ENCODE data around the gene CLK4. TPM values are rescaled to one million over a fixed set of nuclear protein-coding genes. Genes with fewer than 3 reads are reported as not detected.

Gene CLK4
- total RNA-seq = 10 to 100 TPM; 22.1 to 67.2 TPM

GRCh38 chr5:178626484-178627258 is at the start of gene CLK4:
TSS of gene CLK4 (minus strand) at chr5:178627050. CDS start at chr5:178623416, 3,634 bp downstream.
- DNase-seq (ENCODE audit: low spot score) (peak; percentile 78), ATAC-seq (ENCODE audit: insufficient number of reproducible peaks, low FRiP score, low read depth) (peak; percentile 91)
- Histone ChIP-seq H3K27me3 (replicated peaks; ENCODE audit: insufficient read depth) (no peaks in the 10 kb centered on the region), H3K4me3 (peak within 1 kb of the TSS; percentile 95), H3K27ac (peak within 1 kb of the TSS; percentile 86 to 90), H3K36me3 (peaks cover 8% of the 10 kb centered on the region), H3K4me1 (ENCODE audit: control insufficient read depth in 1 of 2, low read depth in 2 of 2) (peaks cover 27 to 35% of the 10 kb centered on the region in 2 donors), H3K9me3 (no peaks in the 10 kb centered on the region)
- TF ChIP-seq, protein P1, sequence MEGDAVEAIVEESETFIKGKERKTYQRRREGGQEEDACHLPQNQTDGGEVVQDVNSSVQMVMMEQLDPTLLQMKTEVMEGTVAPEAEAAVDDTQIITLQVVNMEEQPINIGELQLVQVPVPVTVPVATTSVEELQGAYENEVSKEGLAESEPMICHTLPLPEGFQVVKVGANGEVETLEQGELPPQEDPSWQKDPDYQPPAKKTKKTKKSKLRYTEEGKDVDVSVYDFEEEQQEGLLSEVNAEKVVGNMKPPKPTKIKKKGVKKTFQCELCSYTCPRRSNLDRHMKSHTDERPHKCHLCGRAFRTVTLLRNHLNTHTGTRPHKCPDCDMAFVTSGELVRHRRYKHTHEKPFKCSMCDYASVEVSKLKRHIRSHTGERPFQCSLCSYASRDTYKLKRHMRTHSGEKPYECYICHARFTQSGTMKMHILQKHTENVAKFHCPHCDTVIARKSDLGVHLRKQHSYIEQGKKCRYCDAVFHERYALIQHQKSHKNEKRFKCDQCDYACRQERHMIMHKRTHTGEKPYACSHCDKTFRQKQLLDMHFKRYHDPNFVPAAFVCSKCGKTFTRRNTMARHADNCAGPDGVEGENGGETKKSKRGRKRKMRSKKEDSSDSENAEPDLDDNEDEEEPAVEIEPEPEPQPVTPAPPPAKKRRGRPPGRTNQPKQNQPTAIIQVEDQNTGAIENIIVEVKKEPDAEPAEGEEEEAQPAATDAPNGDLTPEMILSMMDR (IDR thresholded peaks at IDR 0.05) = no peak

- DNase-seq (ENCODE audit: low spot score) (no peak), ATAC-seq (ENCODE audit: insufficient number of reproducible peaks, low FRiP score, low read depth) (no peak)
- Histone ChIP-seq H3K27me3 (replicated peaks; ENCODE audit: insufficient read depth) (no peaks in the 10 kb centered on the region), H3K36me3 (no peaks in the 10 kb centered on the region), H3K27ac (no peak overlapping the region), H3K4me1 (ENCODE audit: control insufficient read depth in 1 of 2, low read depth in 2 of 2) (no peaks in the 10 kb centered on the region), H3K4me3 (no peak overlapping the region), H3K9me3 (no peaks in the 10 kb centered on the region)
- TF ChIP-seq, protein P1 (IDR thresholded peaks at IDR 0.05) = no peak
Measured at GRCh38 chr5:178675922-178676321, 49.1 kb upstream of the CLK4 start.

DNA sequence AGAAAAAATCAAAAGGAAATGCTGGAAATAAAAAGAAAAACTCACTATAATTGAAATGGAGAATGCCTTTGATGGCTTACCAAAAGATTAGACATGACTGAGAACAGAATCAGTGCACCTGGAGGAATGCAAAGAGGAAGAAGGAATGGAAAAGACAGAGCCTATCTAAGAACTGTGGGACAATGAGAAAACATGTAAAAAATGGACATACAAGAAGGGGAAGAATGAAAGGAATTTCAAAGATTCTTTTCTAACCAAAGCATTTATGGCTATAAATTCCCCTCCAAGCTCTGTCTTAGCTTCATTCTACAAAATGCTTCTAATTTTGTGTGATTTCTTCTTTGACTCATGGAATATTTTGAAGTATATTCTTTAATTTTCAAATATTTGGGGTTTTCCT is 47.5 kb upstream of the CLK4 start:
- no peaks in the 10 kb centered on the region for H3K27me3 ChIP-seq (replicated peaks; ENCODE audit: insufficient read depth)
- H3K27ac ChIP-seq = no peak overlapping the region
- no peaks in the 10 kb centered on the region for H3K9me3 ChIP-seq
- DNase-seq (ENCODE audit: low spot score) = no peak
- TF ChIP-seq, protein P1 (IDR thresholded peaks at IDR 0.05) = no peak
- H3K4me3 ChIP-seq = no peak overlapping the region
- no peaks in the 10 kb centered on the region for H3K4me1 ChIP-seq (ENCODE audit: control insufficient read depth in 1 of 2, low read depth in 2 of 2)
- no peak for ATAC-seq (ENCODE audit: insufficient number of reproducible peaks, low FRiP score, low read depth)
- no peaks in the 10 kb centered on the region for H3K36me3 ChIP-seq

GRCh38 chr5:178673801-178674295 is 47.0 kb upstream of the CLK4 start:
- Histone ChIP-seq H3K4me3 (no peak overlapping the region), H3K36me3 (no peaks in the 10 kb centered on the region), H3K27me3 (replicated peaks; ENCODE audit: insufficient read depth) (no peaks in the 10 kb centered on the region), H3K27ac (no peak overlapping the region), H3K9me3 (no peaks in the 10 kb centered on the region), H3K4me1 (ENCODE audit: control insufficient read depth in 1 of 2, low read depth in 2 of 2) (no peaks in the 10 kb centered on the region)
- TF ChIP-seq, protein P1 (IDR thresholded peaks at IDR 0.05) = no peak
- DNase-seq (ENCODE audit: low spot score) (no peak), ATAC-seq (ENCODE audit: insufficient number of reproducible peaks, low FRiP score, low read depth) (no peak)

- Histone ChIP-seq H3K27ac (no peak overlapping the region), H3K4me1 (ENCODE audit: control insufficient read depth in 1 of 2, low read depth in 2 of 2) (no peaks in the 10 kb centered on the region), H3K9me3 (no peaks in the 10 kb centered on the region), H3K36me3 (no peaks in the 10 kb centered on the region), H3K4me3 (no peak overlapping the region), H3K27me3 (replicated peaks; ENCODE audit: insufficient read depth) (no peaks in the 10 kb centered on the region)
- ATAC-seq (ENCODE audit: insufficient number of reproducible peaks, low FRiP score, low read depth) = no peak
- DNase-seq (ENCODE audit: low spot score) = no peak
- TF ChIP-seq, protein P1 (IDR thresholded peaks at IDR 0.05) = no peak
Measured at GRCh38 chr5:178672630-178673029, 45.8 kb upstream of the CLK4 start.
